NT2/D1 (cell line): ENCODE results near the gene LARGE1.

Source experiments
- YY1 ChIP-seq: IDR thresholded peaks from 2 replicates; pipeline ENCODE4 v1.6.1; 2011; ENCODE audit not compliant: insufficient read length, insufficient read depth
- ZNF274 ChIP-seq: IDR thresholded peaks from 2 replicates; pipeline ENCODE4 v1.6.1; 2011; ENCODE audit warnings: mild to moderate bottlenecking, low read depth, low read length

DNA sequence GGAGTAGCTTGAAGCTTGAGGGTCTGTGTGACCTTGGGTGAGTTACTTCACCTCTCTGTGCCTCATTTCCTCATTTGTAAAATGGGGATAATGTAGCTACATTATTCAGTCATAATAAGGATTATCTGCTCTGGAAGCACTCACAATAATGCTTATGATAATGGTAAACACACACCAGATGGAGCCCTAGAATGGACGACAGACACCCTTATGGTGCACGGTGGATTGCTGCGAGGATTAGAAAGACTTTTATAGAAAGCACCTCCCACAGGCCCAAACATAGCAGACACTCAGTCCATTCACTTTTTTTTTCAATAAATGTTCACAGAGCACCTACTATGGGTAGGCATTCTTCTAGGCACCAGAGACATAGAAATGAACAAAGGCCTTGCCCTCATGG, 53.8 kb downstream of the LARGE1 start:
- TF ChIP-seq YY1 (no peak), ZNF274 (no peak)
